Thyroid gland (tissue), 4 donors: Measurements from ENCODE around the gene MAGT1.
"Not testable (repeated sequence)": the region's sequence is repeated elsewhere in the genome, so short reads cannot be mapped to it uniquely, and the experiment has no call there.

Source experiments
- POLR2A ChIP-seq, 2 donors: fragments of 450-650 bp; IDR thresholded peaks; one replicate each; pipeline ENCODE4 v1.6.1; 2017; ENCODE audit warnings: antibody characterized with exemption in 2 of 2, mild to moderate bottlenecking in 2 of 2, moderate library complexity in 1 of 2
- TF ChIP-seq, protein P1 (sequence below), 6 experiments: fragments of 200-600 bp in 3 of 6; fragments of 450-650 bp in 3 of 6; sonication (generic) in 3 of 6; IDR thresholded peaks; one replicate each; pipeline ENCODE4 v1.5.1; 2016 to 2019; ENCODE audit warnings: antibody characterized with exemption in 6 of 6, mild to moderate bottlenecking in 2 of 6, inconsistent platforms in 1 of 6, moderate library complexity in 1 of 6

DNA sequence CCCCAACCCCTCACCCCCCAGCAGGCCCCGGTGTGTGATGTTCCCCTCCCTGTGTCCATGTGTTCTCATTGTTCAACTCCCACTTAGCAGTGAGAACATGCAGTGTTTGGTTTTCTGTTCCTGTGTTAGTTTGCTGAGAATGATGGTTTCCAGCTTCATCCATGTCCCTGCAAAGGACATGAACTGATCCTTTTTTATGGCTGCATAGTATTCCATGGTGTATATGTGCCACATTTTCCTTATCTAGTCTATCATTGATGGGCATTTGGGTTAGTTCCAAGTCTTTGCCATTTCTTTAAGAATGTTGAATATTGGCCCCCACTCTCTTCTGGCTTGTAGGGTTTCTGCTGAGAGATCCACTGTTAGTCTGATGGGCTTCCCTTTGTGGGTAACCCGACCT, 73.2 kb downstream of the MAGT1 start:
- TF ChIP-seq, protein P1, sequence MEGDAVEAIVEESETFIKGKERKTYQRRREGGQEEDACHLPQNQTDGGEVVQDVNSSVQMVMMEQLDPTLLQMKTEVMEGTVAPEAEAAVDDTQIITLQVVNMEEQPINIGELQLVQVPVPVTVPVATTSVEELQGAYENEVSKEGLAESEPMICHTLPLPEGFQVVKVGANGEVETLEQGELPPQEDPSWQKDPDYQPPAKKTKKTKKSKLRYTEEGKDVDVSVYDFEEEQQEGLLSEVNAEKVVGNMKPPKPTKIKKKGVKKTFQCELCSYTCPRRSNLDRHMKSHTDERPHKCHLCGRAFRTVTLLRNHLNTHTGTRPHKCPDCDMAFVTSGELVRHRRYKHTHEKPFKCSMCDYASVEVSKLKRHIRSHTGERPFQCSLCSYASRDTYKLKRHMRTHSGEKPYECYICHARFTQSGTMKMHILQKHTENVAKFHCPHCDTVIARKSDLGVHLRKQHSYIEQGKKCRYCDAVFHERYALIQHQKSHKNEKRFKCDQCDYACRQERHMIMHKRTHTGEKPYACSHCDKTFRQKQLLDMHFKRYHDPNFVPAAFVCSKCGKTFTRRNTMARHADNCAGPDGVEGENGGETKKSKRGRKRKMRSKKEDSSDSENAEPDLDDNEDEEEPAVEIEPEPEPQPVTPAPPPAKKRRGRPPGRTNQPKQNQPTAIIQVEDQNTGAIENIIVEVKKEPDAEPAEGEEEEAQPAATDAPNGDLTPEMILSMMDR (IDR thresholded peaks at IDR 0.05): not testable (repeated sequence)
- TF ChIP-seq POLR2A (IDR thresholded peaks at IDR 0.05): not testable (repeated sequence)
